Inflammatory macrophage (primary cell): ENCODE data around the gene PLAA.

Source experiments
- DNase-seq, 2 donors: peaks; one replicate each; pipeline ENCODE4 v3.0.0-alpha.2; 2020 to 2022
- total RNA-seq, 18 experiments: gene quantifications; one replicate each; lab custom pipeline; 2026; ENCODE audit warnings: mixed read lengths in 6 of 18, inconsistent platforms in 2 of 18; lab: John Stamatoyannopoulos, UW

The PLAA gene
- 48.6 to 74.4 (median 60.2) reads per million in 18 experiments for total RNA-seq

- DNase-seq, result peak; percentile 85 to 90
Measured at GRCh38 chr9:26946753-26947727, at the start of gene PLAA. PLAA (minus strand) TSS chr9:26947242; CDS start chr9:26947045, 197 bp downstream.

DNA sequence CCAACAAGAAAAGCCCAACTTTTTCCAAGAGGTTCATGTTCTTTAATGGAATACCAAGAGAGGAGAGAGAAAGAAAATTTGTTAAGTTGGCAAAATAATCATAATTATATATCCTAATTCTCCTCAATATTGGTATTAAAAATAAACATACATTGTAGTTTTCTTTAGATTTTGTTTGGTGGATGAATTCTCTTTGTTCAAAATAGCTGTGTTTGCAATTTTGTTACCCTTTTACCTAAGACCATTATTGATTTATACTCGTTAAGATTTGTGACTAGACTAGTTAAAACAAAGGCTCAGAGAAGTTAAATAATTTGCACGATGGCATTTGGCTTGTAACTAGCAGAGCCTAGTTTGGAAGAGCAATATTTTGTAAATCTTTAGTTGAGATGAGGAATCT, 48.8 kb upstream of the PLAA start:
- DNase-seq, result no peak

DNA sequence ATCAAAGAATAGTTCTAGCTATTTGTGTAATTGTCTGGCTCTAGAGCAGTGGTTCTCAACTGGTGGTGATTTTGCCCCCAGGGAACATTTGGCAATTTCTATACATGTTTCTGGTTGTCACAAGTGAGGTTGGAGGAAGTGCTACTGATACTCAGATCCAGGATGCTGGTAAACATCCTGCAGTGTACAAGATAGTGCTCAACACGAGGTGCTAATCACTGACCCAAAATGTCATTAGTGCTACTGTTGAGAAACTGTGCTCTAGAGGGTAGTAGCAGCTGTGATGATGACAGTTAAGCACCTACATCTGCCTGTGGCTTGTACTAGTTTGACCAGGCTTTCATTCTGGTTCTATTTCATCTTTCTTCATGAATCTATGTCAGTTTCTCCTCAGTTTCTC, 36.3 kb upstream of the PLAA start:
- no peak for DNase-seq

DNA sequence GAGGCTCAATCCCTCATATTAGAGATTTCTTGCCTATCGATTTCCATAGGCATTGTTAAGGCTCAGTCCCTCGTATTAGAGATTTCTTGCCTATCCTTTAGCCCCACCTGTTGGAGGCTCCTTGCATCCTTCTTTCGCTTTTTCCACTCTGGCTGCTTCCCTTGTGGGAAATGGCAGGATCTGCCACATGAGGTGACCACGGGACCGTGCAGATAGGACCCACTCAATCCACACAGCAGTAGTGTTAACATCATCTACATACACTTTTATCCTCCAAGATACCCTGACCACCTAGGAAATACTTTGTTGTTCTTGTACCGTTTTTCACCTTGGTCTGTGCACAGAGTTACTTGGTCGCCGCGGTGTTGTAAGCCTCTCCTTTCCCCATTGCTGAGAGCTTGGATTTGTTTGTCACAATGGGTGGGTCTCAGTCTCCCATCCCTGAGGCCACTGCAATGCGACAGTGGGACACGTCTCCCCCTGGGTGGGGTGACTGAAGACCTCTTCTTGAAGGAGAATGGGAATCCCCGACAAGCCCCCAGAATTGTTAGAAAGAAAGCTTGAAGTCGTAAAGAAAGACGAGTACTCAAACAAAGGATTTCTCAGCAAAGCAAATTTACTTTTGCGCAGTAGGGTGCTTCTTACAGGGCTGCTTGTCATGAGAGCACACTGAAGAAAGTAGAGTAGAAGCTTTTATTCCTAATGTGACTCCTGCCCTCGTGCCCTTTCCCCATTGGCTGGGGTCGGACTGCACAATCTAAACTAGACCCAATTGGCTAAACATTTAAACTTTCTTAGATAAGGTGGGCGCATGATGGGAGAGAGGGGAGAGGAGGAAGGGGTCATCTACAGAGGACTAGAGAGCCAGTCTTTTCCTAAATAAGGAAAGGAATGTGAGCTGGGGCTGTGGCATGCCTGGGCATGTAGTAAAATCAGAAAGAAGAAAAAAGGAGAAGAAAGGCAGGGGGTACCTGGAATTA, 29.0 kb upstream of the PLAA start:
- peak; percentile 55 to 56 for DNase-seq

DNA sequence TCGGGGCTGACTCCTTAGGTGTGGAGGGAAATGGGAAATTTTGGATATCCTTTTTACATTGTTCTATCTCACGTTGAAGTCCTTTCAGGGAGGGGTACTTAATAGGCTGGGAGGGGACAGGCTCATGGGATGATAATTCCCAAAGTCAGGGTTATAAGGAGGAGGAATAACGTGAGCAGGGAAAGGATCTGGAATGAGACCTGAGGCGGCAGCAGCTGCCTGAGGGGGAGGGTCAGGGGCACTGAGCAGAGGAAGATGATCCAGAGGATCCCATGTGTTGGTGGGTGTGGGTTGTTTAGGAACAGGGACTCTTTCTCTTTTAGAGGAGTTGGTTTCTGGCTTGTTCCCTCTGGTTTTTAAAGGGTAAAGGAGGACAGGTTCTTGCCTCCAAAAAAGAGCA, 27.9 kb upstream of the PLAA start:
- no peak for DNase-seq

- no peak for DNase-seq
Measured at GRCh38 chr9:26973989-26974388, 26.9 kb upstream of the PLAA start.

GRCh38 chr9:26971721-26972120, 24.7 kb upstream of the PLAA start:
- DNase-seq, result no peak

DNA sequence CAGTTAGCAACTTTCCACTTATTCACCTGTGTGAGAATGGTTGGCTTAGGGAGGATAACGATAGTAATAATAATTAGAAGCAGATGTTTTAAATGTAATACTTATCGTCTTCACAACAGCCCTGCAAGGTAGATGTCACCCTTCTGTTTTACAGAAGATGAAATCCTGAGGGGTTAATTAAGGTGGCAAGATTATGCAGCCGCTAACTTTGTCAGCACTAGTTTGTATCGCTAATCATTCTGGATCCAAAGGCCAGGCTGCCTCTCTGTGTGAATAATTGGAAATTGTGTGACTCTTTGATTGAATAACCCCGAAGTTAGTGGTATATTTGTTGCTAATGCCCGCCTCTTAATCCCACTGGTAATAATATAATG, 9.8 kb upstream of the PLAA start:
- no peak for DNase-seq

GRCh38 chr9:26955921-26956859, 9.1 kb upstream of the PLAA start, which contains the start of gene IFT74:
IFT74 (plus strand) TSS chr9:26956412; CDS start chr9:26961968, 5,556 bp downstream.
- DNase-seq, result peak; percentile 98

GRCh38 chr9:26955222-26955903, 8.3 kb upstream of the PLAA start:
- peak; percentile 74 to 79 for DNase-seq

DNA sequence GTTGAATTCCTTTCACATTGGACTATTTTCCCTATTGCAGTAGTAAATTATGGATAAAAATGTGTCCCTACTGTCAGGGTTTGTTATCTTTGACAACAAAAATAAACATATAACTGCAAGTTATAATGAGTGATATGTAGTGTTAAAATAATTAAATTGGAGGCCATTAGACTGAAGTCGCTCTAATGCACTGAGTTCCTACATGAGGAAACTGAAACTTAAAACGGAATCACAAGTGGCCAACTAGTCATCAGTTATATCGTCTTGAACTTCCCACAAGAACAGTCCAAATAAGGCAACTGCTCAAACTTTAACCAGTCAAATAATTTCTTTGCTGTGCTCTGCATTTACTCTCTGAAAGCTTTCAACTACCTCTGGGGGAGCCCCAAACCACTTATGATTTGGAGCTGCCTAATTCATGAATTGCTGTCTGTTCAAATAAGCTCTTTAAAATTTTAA, 7.0 kb upstream of the PLAA start:
- peak; percentile 75 to 85 for DNase-seq

DNA sequence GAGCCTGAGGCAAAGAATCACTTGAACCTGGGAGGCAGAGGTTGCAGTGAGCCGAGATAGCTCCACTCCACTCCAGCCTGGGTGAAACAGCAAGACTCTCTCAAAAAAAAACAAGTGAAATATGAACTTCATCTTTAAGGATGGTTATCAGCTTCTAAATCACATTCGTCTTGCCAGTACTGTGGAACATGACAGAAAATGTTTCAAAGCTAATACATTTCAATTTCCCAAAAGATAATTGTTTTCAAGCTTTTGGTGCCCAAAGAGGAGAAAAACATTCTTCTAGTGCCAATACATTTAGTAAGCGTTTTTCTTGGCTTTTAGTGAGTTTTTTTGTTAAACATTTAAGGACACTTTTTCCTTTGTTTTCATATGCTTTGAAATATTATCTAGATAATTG, 4.8 kb upstream of the PLAA start:
- no peak for DNase-seq

- no peak for DNase-seq
Measured at GRCh38 chr9:26950521-26950920, 3.5 kb upstream of the PLAA start.

DNA sequence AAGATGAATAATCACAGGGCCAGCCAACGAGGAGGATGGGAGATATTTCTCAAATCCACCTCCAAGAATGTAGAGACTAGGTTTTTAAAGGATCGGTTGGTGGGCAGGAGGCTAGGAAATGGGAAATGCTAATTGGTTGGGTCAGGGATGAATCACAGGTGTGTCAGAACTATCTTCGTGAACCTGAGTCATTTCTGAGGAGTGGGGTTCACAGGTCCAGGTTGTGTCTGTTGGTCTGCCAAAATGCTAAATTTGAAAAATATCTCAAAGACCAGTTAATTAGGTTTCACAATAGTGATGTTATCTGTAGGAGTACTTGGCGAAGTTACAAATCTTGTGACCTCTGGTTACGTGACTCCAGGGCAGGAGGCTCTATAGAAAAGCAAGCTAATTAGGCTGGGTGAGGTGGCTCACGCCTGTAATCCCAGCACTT, 2.6 kb upstream of the PLAA start:
- peak in 1 of 2 donors; percentile 13 for DNase-seq

DNA sequence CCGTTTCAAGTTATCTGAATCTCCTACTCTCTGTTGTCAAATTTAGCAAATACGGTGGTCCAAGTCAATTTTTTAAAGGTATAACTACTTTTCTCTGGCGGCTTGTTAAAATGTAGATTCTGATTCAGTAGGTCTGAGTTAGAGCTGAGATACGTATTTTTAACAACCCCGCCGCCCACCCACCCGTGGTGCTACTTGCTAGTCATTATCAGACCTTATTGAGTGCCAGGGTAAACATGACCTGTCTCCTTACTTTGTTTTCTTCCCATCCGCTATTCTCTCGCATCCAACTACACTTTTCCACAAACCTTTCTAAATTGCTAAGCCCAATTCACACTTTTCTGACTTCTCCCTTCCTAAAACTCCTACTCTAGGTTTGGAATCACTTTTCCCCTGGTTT, 694 bp upstream of the PLAA start:
- DNase-seq, result no peak

GRCh38 chr9:26945591-26945990, 1.5 kb downstream of the PLAA start:
- DNase-seq, result no peak

DNA sequence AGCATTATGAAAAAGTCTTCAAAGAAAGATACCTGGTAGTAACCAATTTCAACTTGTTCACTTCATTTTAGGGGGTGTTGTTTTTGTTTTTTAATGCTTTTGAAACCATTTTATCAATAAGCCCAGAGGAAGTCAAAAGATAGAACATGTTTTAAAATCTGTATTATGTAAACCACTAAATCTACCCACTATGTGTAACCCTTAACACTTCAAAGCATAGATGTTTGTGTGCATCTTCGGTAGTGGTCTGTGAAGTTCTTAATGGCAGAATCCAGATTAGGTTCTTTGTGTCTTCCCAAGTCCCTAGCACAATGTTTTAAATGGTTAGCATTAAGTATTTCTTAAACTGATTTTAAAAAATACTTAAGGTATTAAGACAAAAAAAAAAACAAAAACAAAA, 6.3 kb downstream of the PLAA start:
- no peak for DNase-seq

- DNase-seq, result no peak
Measured at GRCh38 chr9:26939955-26940711, 6.9 kb downstream of the PLAA start.

DNA sequence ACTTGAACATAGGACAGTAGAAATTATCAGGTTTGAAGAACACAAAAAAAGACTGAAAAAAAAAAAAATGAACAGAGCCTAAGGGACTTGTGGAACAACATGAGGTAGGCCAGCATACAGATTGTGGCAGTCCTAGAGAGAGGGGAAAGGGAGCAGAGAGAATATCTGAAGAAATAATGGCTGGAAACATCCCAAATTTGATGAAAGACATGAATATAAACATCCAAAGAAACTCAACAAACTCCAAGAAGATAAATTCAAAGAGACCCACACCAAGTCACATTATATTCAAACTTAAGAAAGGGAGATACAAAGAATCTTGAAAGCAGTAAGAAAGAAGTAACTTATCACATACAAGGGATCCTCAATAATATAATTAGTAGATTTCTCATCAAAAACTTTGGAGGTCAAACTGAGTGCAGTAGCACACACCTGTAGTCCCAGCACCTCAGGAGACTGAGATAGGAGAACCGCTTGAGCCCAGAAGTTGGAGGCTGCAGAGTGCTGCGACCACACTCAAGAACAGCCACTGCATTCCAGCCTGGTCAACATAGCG, 9.1 kb downstream of the PLAA start:
- DNase-seq, result no peak

GRCh38 chr9:26935847-26936246, 11.2 kb downstream of the PLAA start:
- DNase-seq, result no peak
